GOT3 (cell line): Measurements from ENCODE around the gene STARD3NL.
"Not testable (repeated sequence)": the region's sequence is repeated elsewhere in the genome, so short reads cannot be mapped to it uniquely, and the experiment has no call there.

Experiments used
- DNase-seq: peaks from one replicate; lab custom pipeline; 2025; ENCODE audit warnings: mixed read lengths; lab: John Stamatoyannopoulos, UW

STARD3NL gene

GRCh38 chr7:38223306-38223705, 45.3 kb downstream of the STARD3NL start:
- DNase-seq, result no peak

- DNase-seq, result no peak
Observed at GRCh38 chr7:38224392-38224791, 46.3 kb downstream of the STARD3NL start.

- no peak for DNase-seq
Observed at GRCh38 chr7:38229386-38229785, 51.3 kb downstream of the STARD3NL start.

GRCh38 chr7:38229884-38230642, 52.0 kb downstream of the STARD3NL start:
- DNase-seq, result no peak

- DNase-seq, result no peak
Observed at GRCh38 chr7:38232502-38233366, 54.7 kb downstream of the STARD3NL start.

GRCh38 chr7:38234759-38235158, 56.7 kb downstream of the STARD3NL start:
- not testable (repeated sequence) for DNase-seq

- no peak for DNase-seq
Observed at GRCh38 chr7:38235606-38236005, 57.6 kb downstream of the STARD3NL start.

GRCh38 chr7:38239129-38239528, 61.1 kb downstream of the STARD3NL start:
- DNase-seq, result not testable (repeated sequence)

- no peak for DNase-seq
Observed at GRCh38 chr7:38241071-38241470, 63.0 kb downstream of the STARD3NL start.

GRCh38 chr7:38242814-38243213, 64.8 kb downstream of the STARD3NL start:
- DNase-seq, result no peak

- DNase-seq, result not testable (repeated sequence)
Observed at GRCh38 chr7:38243345-38243744, 65.3 kb downstream of the STARD3NL start.

- no peak for DNase-seq
Observed at GRCh38 chr7:38244516-38244915, 66.5 kb downstream of the STARD3NL start.

- DNase-seq, result no peak
Observed at GRCh38 chr7:38245409-38245977, 67.4 kb downstream of the STARD3NL start.

GRCh38 chr7:38248069-38248567, 70.1 kb downstream of the STARD3NL start:
- no peak for DNase-seq

- not testable (repeated sequence) for DNase-seq
Observed at GRCh38 chr7:38249849-38250248, 71.8 kb downstream of the STARD3NL start.

- no peak for DNase-seq
Observed at GRCh38 chr7:38257350-38257677, 79.3 kb downstream of the STARD3NL start.

GRCh38 chr7:38259157-38259556, 81.1 kb downstream of the STARD3NL start:
- DNase-seq, result not testable (repeated sequence)

- not testable (repeated sequence) for DNase-seq
Observed at GRCh38 chr7:38261601-38262000, 83.6 kb downstream of the STARD3NL start.

GRCh38 chr7:38262026-38262425, 84.0 kb downstream of the STARD3NL start:
- DNase-seq, result not testable (repeated sequence)

GRCh38 chr7:38262545-38262944, 84.5 kb downstream of the STARD3NL start:
- no peak for DNase-seq

GRCh38 chr7:38263274-38263673, 85.2 kb downstream of the STARD3NL start:
- DNase-seq, result not testable (repeated sequence)

- not testable (repeated sequence) for DNase-seq
Observed at GRCh38 chr7:38264602-38265001, 86.6 kb downstream of the STARD3NL start.

- not testable (repeated sequence) for DNase-seq
Observed at GRCh38 chr7:38265958-38266357, 87.9 kb downstream of the STARD3NL start.
